K562 (cell line): ENCODE results near the gene TRAF3. TPM values are rescaled to one million over a fixed set of nuclear protein-coding genes. Genes with fewer than 3 reads are reported as not detected.

Source experiments
- ATAC-seq: fragments of 200-7000 bp; cut with Tn5 transposase; 3 replicates; pipeline ENCODE4 v1.9.1; 2020; ENCODE audit warnings: moderate library complexity
- BruUV-seq: library from RNA; stranded (reverse); fragments of 400-500 nt; replicated peaks from 2 replicates; lab custom pipeline; 2021; lab: Mats Ljungman, UMichigan
- CTCF ChIA-PET: fragments of 300-600 bp; formaldehyde crosslinking; extraction: SDS; loops from one replicate; lab custom pipeline; 2021; ENCODE audit warnings: low intra/inter-chr PET ratio; lab: Yijun Ruan, JAX
- POLR2A ChIA-PET: fragments of 300-600, 350-650 bp; sonication (Branson Sonifier 250); formaldehyde crosslinking; extraction: SDS; loops from one replicate; lab custom pipeline; 2021; ENCODE audit warnings: antibody characterized with exemption, inconsistent platforms; lab: Yijun Ruan, JAX
- DNase-seq, 4 experiments: peaks; one replicate each; pipeline versions ENCODE4 v3.0.0 to v3.0.0-alpha.2; 2011 to 2018; ENCODE audit warnings: low spot score in 3 of 4, mixed read lengths in 3 of 4; ENCODE audit errors: extremely low read depth in 1 of 4
- FAIRE-seq: peaks from 2 replicates; lab custom pipeline; 2011; peaks lifted over from hg19 to GRCh38; lab: Jason Lieb, UNC
- H2AFZ ChIP-seq: 2 replicates; pipeline ENCODE4 v1.6.0; 2011; ENCODE audit warnings: low read depth, low read length, control low read depth, inconsistent platforms
- H3K27ac ChIP-seq: fragments of 200-600 bp; 3 replicates; pipeline ENCODE4 v1.8.0; 2011; ENCODE audit warnings: low read depth, mild to moderate bottlenecking, control low read depth, inconsistent platforms, low read length, moderate library complexity, mixed read lengths; ENCODE audit errors: extremely low read depth
- H3K27me3 ChIP-seq, 2 experiments: fragments of 300-600 bp in 1 of 2; 2 replicates in 1 of 2; 3 replicates in 1 of 2; pipeline versions ENCODE4 v1.6.0 to v1.8.0; 2011; ENCODE audit warnings: inconsistent platforms in 2 of 2, low read length in 2 of 2, mild to moderate bottlenecking in 1 of 2, mixed read lengths in 1 of 2, moderate library complexity in 1 of 2; ENCODE audit not compliant: control insufficient read depth in 2 of 2, insufficient read depth in 2 of 2
- H3K36me3 ChIP-seq: fragments of 300-600 bp; 3 replicates; pipeline ENCODE4 v1.8.0; 2011; ENCODE audit warnings: mild to moderate bottlenecking, low read length, inconsistent platforms; ENCODE audit not compliant: control insufficient read depth, insufficient read depth
- H3K4me1 ChIP-seq, 2 experiments: fragments of 200-600 bp in 1 of 2; replicated peaks in 1 of 2; 2 replicates in 1 of 2; 3 replicates in 1 of 2; pipeline versions ENCODE4 v1.5.1 to v1.8.0; 2011; ENCODE audit warnings: inconsistent platforms in 2 of 2, low read length in 2 of 2, mild to moderate bottlenecking in 1 of 2, mixed read lengths in 1 of 2, moderate library complexity in 1 of 2; ENCODE audit not compliant: control insufficient read depth in 2 of 2, insufficient read depth in 2 of 2
- H3K4me2 ChIP-seq: 2 replicates; pipeline ENCODE4 v1.6.1; 2011; ENCODE audit warnings: low read length, control low read depth, inconsistent platforms, mixed read lengths; ENCODE audit not compliant: insufficient read depth
- H3K4me3 ChIP-seq: fragments of 200-600 bp; sonication (generic), shearing (Covaris generic); 2 replicates; pipeline ENCODE4 v1.5.1; 2016; ENCODE audit warnings: control low read depth, inconsistent platforms
- H3K79me2 ChIP-seq: fragments of 200-600 bp; 3 replicates; pipeline ENCODE4 v1.8.0; 2011; ENCODE audit warnings: low read length, inconsistent platforms; ENCODE audit not compliant: control insufficient read depth, insufficient read depth
- H3K9ac ChIP-seq, 2 experiments: 2 replicates each; pipeline versions ENCODE4 v1.6.0 to v1.6.1; 2011; ENCODE audit warnings: low read depth in 2 of 2, low read length in 2 of 2, control low read depth in 1 of 2, inconsistent platforms in 1 of 2, mild to moderate bottlenecking in 1 of 2, mixed read lengths in 1 of 2; ENCODE audit not compliant: insufficient read depth in 1 of 2
- H3K9me1 ChIP-seq: one replicate; pipeline ENCODE4 v1.6.0; 2011; ENCODE audit warnings: inconsistent platforms, mild to moderate bottlenecking, low read length, moderate library complexity; ENCODE audit not compliant: control insufficient read depth, insufficient read depth
- H3K9me3 ChIP-seq: replicated peaks from 2 replicates; pipeline ENCODE4 v1.5.1; 2011; ENCODE audit warnings: low read depth, low read length, inconsistent platforms; ENCODE audit not compliant: control insufficient read depth, insufficient read depth
- H4K20me1 ChIP-seq: replicated peaks from 2 replicates; pipeline ENCODE4 v1.6.1; 2011; ENCODE audit warnings: low read length, inconsistent platforms, mixed read lengths; ENCODE audit not compliant: control insufficient read depth, insufficient read depth
- ELK3 ChIP-seq: fragments of 450-650 bp; formaldehyde crosslinking; IDR thresholded peaks from 2 replicates; pipeline ENCODE4 v1.4.0; 2020; ENCODE audit warnings: mild to moderate bottlenecking
- GTF2B ChIP-seq: IDR thresholded peaks from 2 replicates; pipeline ENCODE4 v1.6.1; 2011; ENCODE audit not compliant: insufficient read length; ENCODE audit errors: extremely low read depth
- HINFP ChIP-seq: fragments of 450-650 bp; conservative IDR thresholded peaks from 2 replicates; pipeline ENCODE4 v1.6.1; 2016; ENCODE audit warnings: missing genetic modification characterization, low read depth, mild to moderate bottlenecking, control low read depth, missing compliant biosample characterization
- TRIM25 ChIP-seq: fragments of 450-650 bp; IDR thresholded peaks from 2 replicates; pipeline ENCODE4 v1.7.0; 2016; ENCODE audit warnings: borderline replicate concordance
- ZNF398 ChIP-seq: fragments of 250-450 bp; sonication (Bioruptor Pico); IDR thresholded peaks from 2 replicates; pipeline ENCODE4 v1.8.0; 2021; ENCODE audit warnings: moderate library complexity, mild to moderate bottlenecking, inconsistent platforms
- ZNF41 ChIP-seq: fragments of 250-450 bp; sonication (Bioruptor Pico); conservative IDR thresholded peaks from 2 replicates; pipeline ENCODE4 v1.4.0; 2020; ENCODE audit warnings: mild to moderate bottlenecking
- WGBS: fragments of 100-300 bp; shearing (Covaris generic); methylation state at CpG from one replicate; pipeline ENCODE4 v1.1.6; 2016; ENCODE audit warnings: low coverage, mixed read lengths; ENCODE audit not compliant: insufficient coverage; ENCODE audit errors: missing lambda C conversion rate; 5-methylcytosine and 5-hydroxymethylcytosine counted together
- in situ Hi-C: fragments of 300-500 bp; cut with MboI; formaldehyde crosslinking; loops from 4 replicates; pipeline ENCODE4 v1.15.0; 2018; ENCODE audit warnings: inconsistent platforms, mixed read lengths
- intact Hi-C: fragments of 100-400 bp; cut with micrococcal nuclease; formaldehyde crosslinking; loops from 2 replicates; pipeline ENCODE4 v1.14.2; 2022
- polyA plus RNA-seq, 8 experiments: library from polyadenylated mRNA; depleted of rRNA in 4 of 8; stranded (reverse) in 5 of 8; unstranded in 3 of 8; fragments of >200 nt; fragmentation: Nextera tagmentation in 2 of 8; fragmentation: Illumina TruSeq in 1 of 8; extraction: Ambion mirVana in 2 of 8; extraction: Trizol in 1 of 8; gene quantifications; 2 replicates each; pipeline versions ENCODE4 v1.2.1 to v1.2.3, GENCODE V29; 2011 to 2014; ENCODE audit warnings: inconsistent platforms in 1 of 8, missing spikeins in 1 of 8
- total RNA-seq, 7 experiments: library from RNA; depleted of rRNA in 6 of 7; stranded (reverse); fragments of >200 nt in 6 of 7; fragmentation: Illumina TruSeq in 2 of 7; extraction: Trizol in 2 of 7; gene quantifications; 2 replicates each; pipeline versions ENCODE4 v1.2.1 to v1.2.3, GENCODE V29; 2011 to 2021; ENCODE audit warnings: low replicate concordance in 1 of 7

The TRAF3 gene
- total and polyA plus RNA-seq, 9 of the 15 experiments (the other 6 are each of a cell fraction or from before 2014, with no cell fraction given) = 0.52 to 21.3 (median 9.9) TPM

- TF ChIP-seq HINFP (no peak), ELK3 (no peak), ZNF41 (CRISPR knock-in tag) (no peak), TRIM25 (no peak)
Measured at GRCh38 chr14:102937331-102938175, 160.3 kb downstream of the TRAF3 start (continued).

- Histone ChIP-seq H3K9ac (no peak overlapping the region), H3K27me3 (no peaks in the 10 kb centered on the region), H3K79me2 (no peaks in the 10 kb centered on the region), H3K9me1 (no peaks in the 10 kb centered on the region), H2AFZ (no peak overlapping the region), H3K4me1 (peaks cover 4 to 19% of the 10 kb centered on the region in 2 experiments; a peak in 3 of 5 replicates), H3K4me2 (no peak overlapping the region), H3K27ac (no peak overlapping the region), H3K36me3 (peaks cover 3% of the 10 kb centered on the region; the same call in 1 of the 3 replicates), H3K9me3 (no peaks in the 10 kb centered on the region), H3K4me3 (no peak overlapping the region), H4K20me1 (no peaks in the 10 kb centered on the region)
- 100% methylated on average over 2 of the region's 12 CpGs for WGBS
- intact Hi-C loops (no loop called here), in situ Hi-C loops (no loop called here)
- DNase-seq (no peak), FAIRE-seq (no peak), ATAC-seq (no peak)
- ChIA-PET CTCF (no interaction called here), POLR2A (no interaction called here)
- no TSS peak for BruUV-seq
- no peak for TF ChIP-seq GTF2B
- no peak for TF ChIP-seq TRIM25
- no peak for TF ChIP-seq ZNF398
Measured at GRCh38 chr14:102938191-102938590, 160.9 kb downstream of the TRAF3 start.
